Glomerular endothelial cell (primary cell): ENCODE measurements around the gene NPIPB9. TPM values are rescaled to one million over a fixed set of nuclear protein-coding genes. Genes with fewer than 3 reads are reported as not detected.

Experiments
- DNase-seq: peaks from one replicate; pipeline ENCODE4 v3.0.0-alpha.2; 2011; ENCODE audit warnings: low read depth, low spot score; ENCODE audit errors: extremely low read depth
- total RNA-seq: library from RNA; depleted of rRNA; stranded (reverse); fragments of >200 nt; gene quantifications from 2 replicates; pipeline ENCODE4 v1.2.3, GENCODE V29; 2015

The NPIPB9 gene
- total RNA-seq, 1 donor from 2014 or later: 2.0 TPM

DNA sequence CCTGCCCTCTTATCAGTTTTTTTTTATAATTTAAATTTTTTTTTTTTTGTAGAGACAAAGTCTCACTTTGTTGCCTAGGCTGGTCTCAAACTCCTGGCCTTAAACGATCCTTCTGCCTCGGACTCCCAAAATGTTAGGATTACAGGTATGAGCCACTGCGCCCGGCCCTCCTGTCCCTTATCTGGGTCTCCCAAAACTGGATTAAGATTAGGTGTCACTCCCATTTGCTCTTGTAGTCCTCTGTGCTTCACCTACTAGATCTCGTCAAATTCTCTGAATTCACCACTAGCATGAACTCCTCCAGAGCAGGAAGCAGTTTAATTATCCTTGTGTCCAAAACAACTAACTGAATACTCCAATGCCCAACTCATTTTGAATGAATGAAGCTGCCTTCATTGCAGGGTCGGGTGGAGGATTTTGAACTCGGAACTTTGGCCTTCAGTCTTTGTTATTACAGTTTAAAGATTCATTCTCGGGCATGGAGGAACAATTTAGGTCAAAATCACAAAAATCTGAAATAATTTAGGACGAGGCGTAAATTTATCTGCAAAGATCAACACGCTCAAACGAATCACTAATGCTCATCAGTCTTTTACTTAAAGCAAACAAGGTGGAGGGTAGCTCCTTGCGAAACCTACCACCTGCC is 70.4 kb downstream of the NPIPB9 start:
- DNase-seq: no peak

Other genes starting within 250 kb of the NPIPB9 start
- gene IL27, start 245.0 kb upstream of the NPIPB9 start, total RNA-seq: not detected in 2 replicates
- 0.10 and 0.23 TPM in 2 replicates for gene NUPR1, start 212.8 kb upstream of the NPIPB9 start, total RNA-seq
- 9.2 and 14.3 TPM in 2 replicates for gene SGF29, start 197.9 kb upstream of the NPIPB9 start, total RNA-seq
- gene SULT1A2, start 154.7 kb upstream of the NPIPB9 start, total RNA-seq: not detected in 2 replicates
- gene SULT1A1, start 141.7 kb upstream of the NPIPB9 start, total RNA-seq: 1.6 and 2.5 TPM in 2 replicates
- gene NPIPB8, start 113.7 kb upstream of the NPIPB9 start, total RNA-seq: 0.12 TPM in 1 of 2 replicates, not detected in the other
- gene EIF3C, start 40.3 kb upstream of the NPIPB9 start, total RNA-seq: 164 and 168 TPM in 2 replicates
- 139 and 166 TPM in 2 replicates for gene ATXN2L, start 71.2 kb downstream of the NPIPB9 start, total RNA-seq
- 144 TPM in 2 replicates for gene TUFM, start 94.6 kb downstream of the NPIPB9 start, total RNA-seq
- 25.6 and 30.7 TPM in 2 replicates for gene SH2B1, start 112.1 kb downstream of the NPIPB9 start, total RNA-seq
- gene ATP2A1, start 126.7 kb downstream of the NPIPB9 start, total RNA-seq: 0.19 and 0.53 TPM in 2 replicates
- 61.0 and 76.5 TPM in 2 replicates for gene RABEP2, start 173.5 kb downstream of the NPIPB9 start, total RNA-seq
- not detected in 2 replicates for gene CD19, start 180.2 kb downstream of the NPIPB9 start, total RNA-seq
- gene NFATC2IP, start 199.2 kb downstream of the NPIPB9 start, total RNA-seq: 21.0 and 38.7 TPM in 2 replicates
- gene SPNS1, start 223.0 kb downstream of the NPIPB9 start, total RNA-seq: 58.5 and 74.8 TPM in 2 replicates
- gene LAT, start 233.3 kb downstream of the NPIPB9 start, total RNA-seq: 2.3 and 3.0 TPM in 2 replicates